ENCODE data around the gene ATAD1. TPM values are rescaled to one million over a fixed set of nuclear protein-coding genes. Genes with fewer than 3 reads are reported as not detected.

Gene ATAD1
- total RNA-seq, 1 experiment from 2014 or later = 26.3 TPM

DNA sequence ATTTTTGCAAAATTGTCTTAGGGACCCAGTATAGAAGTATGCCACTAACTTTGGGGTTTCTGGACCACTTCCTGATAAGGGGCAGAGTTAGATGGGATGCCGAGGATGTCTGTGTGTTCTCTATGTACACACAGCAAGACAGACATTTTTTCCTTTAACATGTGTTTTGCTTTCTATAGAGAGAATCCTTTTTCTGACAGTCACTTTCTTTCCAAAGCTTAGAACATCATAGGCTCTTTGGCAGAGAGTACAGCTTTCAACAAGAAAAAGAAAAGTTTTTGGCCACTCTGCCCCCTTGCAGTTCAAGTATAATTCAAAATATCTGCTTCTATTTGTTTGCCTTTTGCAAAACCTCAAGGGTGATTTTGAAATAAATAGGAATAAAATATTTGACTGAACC lies 114.3 kb downstream of the ATAD1 start:
- no peak overlapping the region for H3K4me2 ChIP-seq
- no peaks in the 10 kb centered on the region for H3K79me2 ChIP-seq (ENCODE audit: low read depth)
- DNase-seq = no peak
- H3K27ac ChIP-seq = no peak overlapping the region
- ChIA-PET POLR2A (ENCODE audit: unreplicated experiment) (interaction anchor here (0.6 kb wide), 1 partner anchor 616 kb away, joined by 19 read pairs; no protein-coding TSS in a partner anchor), CTCF (no interaction called here)
- H3K27me3 ChIP-seq (ENCODE audit: insufficient read depth, low read depth) = no peaks in the 10 kb centered on the region
- no peaks in the 10 kb centered on the region for H3K36me3 ChIP-seq (ENCODE audit: low read depth)
- peaks cover 9% of the 10 kb centered on the region; the same call in 1 of the 2 replicates for H3F3A ChIP-seq (ENCODE audit: insufficient read depth, low read depth)
- TF ChIP-seq EZH2 (IDR thresholded peaks at IDR 0.05; ENCODE audit: low read depth) = no peak
- TF ChIP-seq, protein P1, sequence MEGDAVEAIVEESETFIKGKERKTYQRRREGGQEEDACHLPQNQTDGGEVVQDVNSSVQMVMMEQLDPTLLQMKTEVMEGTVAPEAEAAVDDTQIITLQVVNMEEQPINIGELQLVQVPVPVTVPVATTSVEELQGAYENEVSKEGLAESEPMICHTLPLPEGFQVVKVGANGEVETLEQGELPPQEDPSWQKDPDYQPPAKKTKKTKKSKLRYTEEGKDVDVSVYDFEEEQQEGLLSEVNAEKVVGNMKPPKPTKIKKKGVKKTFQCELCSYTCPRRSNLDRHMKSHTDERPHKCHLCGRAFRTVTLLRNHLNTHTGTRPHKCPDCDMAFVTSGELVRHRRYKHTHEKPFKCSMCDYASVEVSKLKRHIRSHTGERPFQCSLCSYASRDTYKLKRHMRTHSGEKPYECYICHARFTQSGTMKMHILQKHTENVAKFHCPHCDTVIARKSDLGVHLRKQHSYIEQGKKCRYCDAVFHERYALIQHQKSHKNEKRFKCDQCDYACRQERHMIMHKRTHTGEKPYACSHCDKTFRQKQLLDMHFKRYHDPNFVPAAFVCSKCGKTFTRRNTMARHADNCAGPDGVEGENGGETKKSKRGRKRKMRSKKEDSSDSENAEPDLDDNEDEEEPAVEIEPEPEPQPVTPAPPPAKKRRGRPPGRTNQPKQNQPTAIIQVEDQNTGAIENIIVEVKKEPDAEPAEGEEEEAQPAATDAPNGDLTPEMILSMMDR (conservative IDR thresholded peaks at IDR 0.05) = no peak
- H3K9me3 ChIP-seq (ENCODE audit: insufficient read depth, low read depth) = no peaks in the 10 kb centered on the region
- H4K20me1 ChIP-seq (ENCODE audit: insufficient read depth) = no peaks in the 10 kb centered on the region
- H2AFZ ChIP-seq = no peak overlapping the region
- no TSS peak for BruUV-seq (replicated peaks)
- H3K4me1 ChIP-seq (replicated peaks; ENCODE audit: insufficient read depth) = peaks cover 24% of the 10 kb centered on the region
- intact Hi-C loops (cut with micrococcal nuclease; ENCODE audit: unreplicated experiment) = no loop called here
- no peaks in the 10 kb centered on the region for H3K9me2 ChIP-seq (ENCODE audit: insufficient read depth)
- no peak overlapping the region for H3K4me3 ChIP-seq

DNA sequence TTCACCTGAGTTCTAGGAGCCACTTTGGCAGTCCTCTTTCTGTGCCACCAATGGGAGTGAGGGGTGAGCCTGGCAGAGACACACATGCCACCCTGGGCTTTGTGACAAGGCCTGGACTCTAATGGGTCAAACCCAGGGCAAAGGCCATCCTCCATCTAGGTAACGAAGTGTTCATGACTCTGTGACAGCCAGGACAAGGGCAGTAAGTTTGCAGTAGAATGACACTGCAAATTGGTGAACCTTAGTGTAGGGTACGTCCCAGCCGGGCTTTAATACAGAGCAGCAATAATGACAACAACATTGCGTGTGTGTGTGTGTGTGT lies 115.1 kb downstream of the ATAD1 start:
- CTCF ChIA-PET = no interaction called here
- H3K4me2 ChIP-seq = no peak overlapping the region

GRCh38 chr10:87702260-87702972 lies 115.6 kb downstream of the ATAD1 start:
- Histone ChIP-seq H3K9me2 (ENCODE audit: insufficient read depth) (no peaks in the 10 kb centered on the region), H4K20me1 (ENCODE audit: insufficient read depth) (no peaks in the 10 kb centered on the region), H2AFZ (no peak overlapping the region), H3K27ac (no peak overlapping the region), H3K79me2 (ENCODE audit: low read depth) (no peaks in the 10 kb centered on the region), H3K36me3 (ENCODE audit: low read depth) (no peaks in the 10 kb centered on the region), H3K27me3 (ENCODE audit: insufficient read depth, low read depth) (no peaks in the 10 kb centered on the region), H3K4me3 (no peak overlapping the region), H3K4me1 (replicated peaks; ENCODE audit: insufficient read depth) (peaks cover 24% of the 10 kb centered on the region), H3K9me3 (ENCODE audit: insufficient read depth, low read depth) (no peaks in the 10 kb centered on the region), H3F3A (ENCODE audit: insufficient read depth, low read depth) (peaks cover 9% of the 10 kb centered on the region; the same call in 1 of the 2 replicates), H3K4me2 (no peak overlapping the region)
- no peak for DNase-seq
- BruUV-seq (replicated peaks) = no TSS peak
- intact Hi-C loops (cut with micrococcal nuclease; ENCODE audit: unreplicated experiment) = no loop called here
- TF ChIP-seq, protein P1 (conservative IDR thresholded peaks at IDR 0.05) = no peak
- no peak for TF ChIP-seq EZH2 (IDR thresholded peaks at IDR 0.05; ENCODE audit: low read depth)
- CTCF ChIA-PET = no interaction called here
- POLR2A ChIA-PET (ENCODE audit: unreplicated experiment) = no interaction called here

More for the DNA sequence above, 115.1 kb downstream of the ATAD1 start:
- Histone ChIP-seq H3K4me1 (replicated peaks; ENCODE audit: insufficient read depth) (peaks cover 24% of the 10 kb centered on the region), H3K27ac (no peak overlapping the region), H3K9me3 (ENCODE audit: insufficient read depth, low read depth) (no peaks in the 10 kb centered on the region), H3K9me2 (ENCODE audit: insufficient read depth) (no peaks in the 10 kb centered on the region), H3K79me2 (ENCODE audit: low read depth) (no peaks in the 10 kb centered on the region), H2AFZ (no peak overlapping the region), H3K36me3 (ENCODE audit: low read depth) (no peaks in the 10 kb centered on the region), H4K20me1 (ENCODE audit: insufficient read depth) (no peaks in the 10 kb centered on the region), H3K27me3 (ENCODE audit: insufficient read depth, low read depth) (no peaks in the 10 kb centered on the region), H3F3A (ENCODE audit: insufficient read depth, low read depth) (peaks cover 9% of the 10 kb centered on the region; the same call in 1 of the 2 replicates), H3K4me3 (no peak overlapping the region)
- no peak for DNase-seq
- no TSS peak for BruUV-seq (replicated peaks)
- TF ChIP-seq EZH2 (IDR thresholded peaks at IDR 0.05; ENCODE audit: low read depth) = no peak
- TF ChIP-seq, protein P1 (conservative IDR thresholded peaks at IDR 0.05) = no peak
- intact Hi-C loops (cut with micrococcal nuclease; ENCODE audit: unreplicated experiment) = no loop called here
- POLR2A ChIA-PET (ENCODE audit: unreplicated experiment) = no interaction called here

Other genes with a start within 250 kb of the ATAD1 start
- gene PAPSS2, start 158.3 kb downstream of the ATAD1 start, total RNA-seq (2021) = 37.4 and 71.8 TPM in 2 replicates
- 0.30 and 0.57 TPM in 2 replicates for gene KLLN, start 45.3 kb upstream of the ATAD1 start, total RNA-seq (2021)
- 40.7 and 44.9 TPM in 2 replicates for gene PTEN, start 45.4 kb upstream of the ATAD1 start, total RNA-seq (2021)